ENCODE measurements around the gene HNRNPA3. TPM values are rescaled to one million over a fixed set of nuclear protein-coding genes. Genes with fewer than 3 reads are reported as not detected.
"Not testable (repeated sequence)": the region's sequence is repeated elsewhere in the genome, so short reads cannot be mapped to it uniquely, and the experiment has no call there.

HNRNPA3 gene
- total and polyA plus RNA-seq, 8 donors: 151 to 688 (median 547) TPM

GRCh38 chr2:177212891-177213856 lies 580 bp downstream of the HNRNPA3 start:
- peak; percentile 85 to 97 (median 92) for DNase-seq
- peak; percentile 80 for ATAC-seq
- TF ChIP-seq CTCF (IDR thresholded peaks at IDR 0.05): no peak
- Histone ChIP-seq H3K36me3 (peaks cover 5 to 40% of the 10 kb centered on the region in 2 donors), H3K9me3 (no peaks in the 10 kb centered on the region), H3K27ac (peak overlapping the region; percentile 100), H3K4me1 (peaks cover 22 to 58% of the 10 kb centered on the region in 2 donors), H3K4me3 (peak overlapping the region; percentile 85), H3K27me3 (no peaks in the 10 kb centered on the region)
- intact Hi-C loops (cut with DNase I): loop anchor here in 1 of 2 donors (5.0 kb wide), 1 partner anchor 49 kb away; the partner anchor contains the start of gene NFE2L2

GRCh38 chr2:177217247-177217843 lies 4.8 kb downstream of the HNRNPA3 start:
- DNase-seq (no peak), ATAC-seq (no peak)
- H3K9me3 ChIP-seq: no peaks in the 10 kb centered on the region
- H3K27me3 ChIP-seq: no peaks in the 10 kb centered on the region
- no peak for TF ChIP-seq CTCF (IDR thresholded peaks at IDR 0.05)
- H3K4me1 ChIP-seq: peaks cover 16 to 67% of the 10 kb centered on the region in 2 donors
- intact Hi-C loops (cut with DNase I): no loop called here
- H3K36me3 ChIP-seq: peaks cover 12 to 82% of the 10 kb centered on the region in 2 donors
- H3K4me3 ChIP-seq: no peak overlapping the region
- H3K27ac ChIP-seq: no peak overlapping the region

GRCh38 chr2:177219787-177220186 lies 7.2 kb downstream of the HNRNPA3 start:
- intact Hi-C loops (cut with DNase I); H3K27ac ChIP-seq; H3K9me3 ChIP-seq; H3K27me3 ChIP-seq; H3K4me3 ChIP-seq; DNase-seq; ATAC-seq: not testable (repeated sequence)
- Histone ChIP-seq H3K36me3 (peaks cover 12 to 97% of the 10 kb centered on the region in 2 donors), H3K4me1 (peaks cover 8 to 56% of the 10 kb centered on the region in 2 donors)

GRCh38 chr2:177221534-177221933 lies 8.9 kb downstream of the HNRNPA3 start:
- H3K36me3 ChIP-seq: peaks cover 7 to 81% of the 10 kb centered on the region in 2 donors
- H3K27ac ChIP-seq: peak overlapping the region in 1 of 2 donors; percentile 3
- intact Hi-C loops (cut with DNase I): no loop called here
- no peak overlapping the region for H3K4me3 ChIP-seq
- H3K9me3 ChIP-seq: no peaks in the 10 kb centered on the region
- H3K4me1 ChIP-seq: peaks cover 0 to 45% of the 10 kb centered on the region in 2 donors
- TF ChIP-seq CTCF (IDR thresholded peaks at IDR 0.05): no peak
- ATAC-seq (peak; percentile 8), DNase-seq (no peak)
- no peaks in the 10 kb centered on the region for H3K27me3 ChIP-seq

- no peaks in the 10 kb centered on the region for H3K27me3 ChIP-seq
- intact Hi-C loops (cut with DNase I): no loop called here
- no peak overlapping the region for H3K4me3 ChIP-seq
- H3K27ac ChIP-seq: peak overlapping the region in 1 of 2 donors; percentile 3
- DNase-seq: no peak
- no peaks in the 10 kb centered on the region for H3K9me3 ChIP-seq
- no peak for TF ChIP-seq CTCF (IDR thresholded peaks at IDR 0.05)
- ATAC-seq: no peak
- peaks cover 7 to 77% of the 10 kb centered on the region in 2 donors for H3K36me3 ChIP-seq
- H3K4me1 ChIP-seq: peaks cover 0 to 45% of the 10 kb centered on the region in 2 donors
Measured at GRCh38 chr2:177221970-177222369, 9.4 kb downstream of the HNRNPA3 start.

GRCh38 chr2:177223436-177223835 lies 10.8 kb downstream of the HNRNPA3 start:
- Histone ChIP-seq H3K36me3 (peaks cover 7 to 67% of the 10 kb centered on the region in 2 donors), H3K4me1 (peaks cover 0 to 45% of the 10 kb centered on the region in 2 donors)
- H3K9me3 ChIP-seq; H3K4me3 ChIP-seq; DNase-seq; ATAC-seq; intact Hi-C loops (cut with DNase I); H3K27ac ChIP-seq; H3K27me3 ChIP-seq: not testable (repeated sequence)

Measured in left lung (tissue), 10 donors.